ENCODE measurements around the gene TRAF5. TPM values are rescaled to one million over a fixed set of nuclear protein-coding genes. Genes with fewer than 3 reads are reported as not detected.
"Not testable (repeated sequence)": the region's sequence is repeated elsewhere in the genome, so short reads cannot be mapped to it uniquely, and the experiment has no call there.

TRAF5 gene
- total RNA-seq, 1 experiment from 2014 or later: 3.2 TPM

DNA sequence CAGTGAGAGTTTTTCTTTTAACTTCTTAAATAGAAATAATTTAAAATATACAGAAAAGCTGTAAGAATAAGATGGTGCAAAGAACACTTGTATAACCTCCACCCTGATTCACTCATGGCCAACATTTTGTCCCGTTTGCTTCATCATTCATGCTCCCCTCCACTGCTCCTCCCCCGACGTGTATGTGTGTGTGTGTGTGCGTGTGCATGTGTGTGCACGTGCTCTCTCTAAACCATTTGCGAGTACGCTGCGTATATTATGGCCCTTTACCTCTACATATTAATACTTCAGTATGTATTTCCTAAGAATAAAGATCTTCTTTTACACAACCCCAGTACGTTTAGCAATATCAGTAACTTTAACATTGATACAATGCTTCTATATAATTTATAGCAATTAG is 43.0 kb downstream of the TRAF5 start:
- in situ Hi-C loops (cut with HindIII; ENCODE audit: low pct_unique_long_range_greater_than_20kb, low sequenced_read_pairs): no loop called here
- DNase-seq (ENCODE audit: low read depth): no peak

DNA sequence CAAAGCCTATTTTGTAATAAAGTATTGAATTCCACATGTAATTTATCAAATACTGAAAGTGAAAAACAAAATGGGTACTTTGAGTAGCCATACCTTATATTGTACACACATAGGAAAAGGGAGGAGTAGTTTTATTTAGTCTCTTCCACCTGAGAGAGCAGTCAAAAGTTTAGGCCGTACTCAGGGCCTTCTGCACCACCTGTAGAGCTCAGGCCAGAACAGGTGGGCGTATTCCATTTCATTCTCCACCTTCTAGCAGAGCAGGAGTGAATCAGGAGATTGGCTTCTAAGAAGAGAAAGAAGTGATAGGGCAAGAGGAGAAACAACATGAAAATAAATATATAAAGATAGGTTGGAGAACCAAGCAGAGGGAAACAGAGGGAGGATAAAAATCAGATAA is 44.0 kb downstream of the TRAF5 start:
- in situ Hi-C loops (cut with HindIII; ENCODE audit: low pct_unique_long_range_greater_than_20kb, low sequenced_read_pairs): no loop called here
- DNase-seq (ENCODE audit: low read depth): no peak

DNA sequence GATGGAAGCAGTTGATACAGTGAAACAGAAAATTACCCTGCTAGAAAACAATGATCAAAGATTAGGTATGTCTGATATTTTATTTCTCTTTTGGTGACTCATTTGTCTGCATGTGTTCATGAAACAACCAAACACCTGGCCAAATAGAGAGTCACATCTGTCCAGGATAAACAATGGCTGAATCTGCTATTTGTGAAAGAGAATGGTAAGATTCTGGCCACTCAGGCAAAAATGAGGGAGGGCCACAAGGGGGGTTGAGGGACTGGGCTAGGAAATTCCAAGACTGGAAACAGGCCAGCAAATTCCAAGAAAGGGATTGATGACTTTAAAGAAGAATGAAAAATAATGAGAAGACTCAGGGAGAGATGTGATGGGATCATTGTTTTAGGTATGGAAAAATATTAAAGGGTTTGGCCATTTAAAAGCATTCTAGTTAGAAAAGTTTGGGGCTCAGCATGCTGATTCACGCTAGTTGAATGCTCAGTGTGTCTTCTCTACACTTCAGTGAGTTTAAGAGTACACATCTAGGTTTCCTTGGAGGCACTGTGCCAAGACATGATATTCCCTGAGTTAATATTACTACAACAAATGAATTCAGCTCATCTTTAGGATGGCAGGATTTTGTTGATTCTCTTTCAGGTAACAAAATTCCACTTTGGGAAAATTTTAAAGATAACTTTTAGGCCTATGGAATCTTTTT is 44.9 kb downstream of the TRAF5 start:
- peak; percentile 93 for DNase-seq (ENCODE audit: low read depth)
- in situ Hi-C loops (cut with HindIII; ENCODE audit: low pct_unique_long_range_greater_than_20kb, low sequenced_read_pairs): no loop called here

DNA sequence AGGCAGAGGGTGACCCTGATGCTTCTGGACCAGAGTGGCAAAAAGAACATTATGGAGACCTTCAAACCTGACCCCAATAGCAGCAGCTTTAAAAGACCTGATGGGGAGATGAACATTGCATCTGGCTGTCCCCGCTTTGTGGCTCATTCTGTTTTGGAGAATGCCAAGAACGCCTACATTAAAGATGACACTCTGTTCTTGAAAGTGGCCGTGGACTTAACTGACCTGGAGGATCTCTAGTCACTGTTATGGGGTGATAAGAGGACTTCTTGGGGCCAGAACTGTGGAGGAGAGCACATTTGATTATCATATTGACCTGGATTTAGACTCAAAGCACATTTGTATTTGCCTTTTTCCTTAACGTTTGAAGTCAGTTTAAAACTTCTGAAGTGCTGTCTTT is 45.8 kb downstream of the TRAF5 start:
- in situ Hi-C loops (cut with HindIII; ENCODE audit: low pct_unique_long_range_greater_than_20kb, low sequenced_read_pairs): no loop called here

DNA sequence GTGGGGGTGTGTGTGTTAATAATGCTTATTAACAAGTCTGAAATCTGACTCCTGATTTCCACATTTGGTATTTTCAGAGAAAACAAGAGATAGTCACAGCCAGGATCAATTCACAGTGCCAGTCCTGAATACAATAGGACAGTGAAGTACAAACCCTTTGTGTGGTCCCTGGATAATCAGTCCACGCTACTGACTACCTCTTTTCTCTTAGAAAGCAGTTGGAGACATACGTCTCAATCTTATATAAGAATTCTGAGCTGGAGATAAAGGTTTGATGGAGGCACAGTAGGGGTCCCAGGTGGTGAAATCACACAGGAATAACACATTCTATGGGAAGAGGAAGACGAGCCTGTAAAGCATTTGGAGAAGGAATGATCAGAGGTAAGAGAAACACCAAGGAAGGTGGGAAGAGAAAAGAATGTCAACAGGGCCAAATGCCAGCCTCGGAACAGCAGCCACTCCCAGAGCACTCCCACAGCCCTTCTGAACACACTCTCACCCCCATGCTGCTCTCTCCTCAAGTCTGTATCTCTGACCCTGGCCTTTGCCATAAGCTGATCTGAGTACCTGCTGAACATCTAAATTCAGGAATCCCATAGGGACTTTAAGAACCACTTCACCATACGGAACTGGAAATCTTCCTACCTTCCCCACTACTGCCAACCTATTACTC is 48.6 kb downstream of the TRAF5 start:
- DNase-seq (ENCODE audit: low read depth): no peak
- in situ Hi-C loops (cut with HindIII; ENCODE audit: low pct_unique_long_range_greater_than_20kb, low sequenced_read_pairs): no loop called here

More for the DNA sequence above, 45.8 kb downstream of the TRAF5 start:
- no peak for DNase-seq (ENCODE audit: low read depth)

DNA sequence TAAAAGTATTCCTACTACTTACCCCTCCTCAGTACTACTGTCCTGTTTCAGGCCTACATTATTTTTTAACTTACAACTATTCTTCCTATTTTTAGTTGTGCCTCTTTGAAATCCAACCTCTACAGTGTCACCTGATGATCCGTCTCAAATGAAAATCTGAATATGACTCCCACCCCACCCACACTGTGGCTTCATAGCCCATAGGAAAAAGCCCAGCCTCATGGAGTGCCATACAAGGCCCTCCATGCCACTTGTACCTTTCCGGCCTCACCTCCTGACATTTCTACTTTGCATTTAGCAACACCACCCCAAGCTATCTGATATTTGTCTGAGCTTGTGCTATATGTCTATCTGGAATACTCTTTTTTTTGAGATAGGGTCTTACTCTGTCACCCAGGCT is 49.3 kb downstream of the TRAF5 start:
- no peak for DNase-seq (ENCODE audit: low read depth)
- in situ Hi-C loops (cut with HindIII; ENCODE audit: low pct_unique_long_range_greater_than_20kb, low sequenced_read_pairs): no loop called here

DNA sequence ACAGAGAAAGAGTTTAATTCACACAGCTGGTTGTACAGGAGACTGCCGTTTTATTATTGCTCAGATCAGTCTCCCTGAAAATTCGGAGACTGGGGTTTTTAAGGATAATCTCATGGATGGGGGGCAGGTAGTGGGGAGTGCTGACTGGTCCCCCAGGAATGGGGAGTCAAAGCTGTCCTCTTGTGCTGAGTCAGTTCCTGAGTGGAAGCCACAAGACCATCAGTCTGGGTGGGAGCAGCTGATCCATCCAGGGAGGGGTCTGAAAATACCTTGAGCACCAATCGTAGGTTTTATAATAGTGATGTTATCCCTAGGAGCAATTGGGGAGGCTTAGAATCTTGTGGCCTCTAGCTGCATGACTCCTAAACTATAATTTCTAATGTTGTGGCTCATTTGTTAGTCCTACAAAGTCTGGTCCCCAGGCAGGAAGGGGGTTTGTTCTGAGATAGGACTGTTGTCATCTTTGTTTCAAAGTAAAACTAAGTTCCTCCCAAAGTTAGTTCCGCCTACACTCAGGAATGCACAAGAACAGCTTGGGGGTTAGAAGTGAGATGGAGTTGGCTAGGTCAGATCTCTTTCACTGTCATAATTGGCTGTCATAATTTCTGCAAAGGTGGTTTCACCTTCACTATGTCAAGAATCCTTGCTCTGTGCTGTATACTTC is 50.3 kb downstream of the TRAF5 start:
- in situ Hi-C loops (cut with HindIII; ENCODE audit: low pct_unique_long_range_greater_than_20kb, low sequenced_read_pairs): no loop called here
- no peak for DNase-seq (ENCODE audit: low read depth)

DNA sequence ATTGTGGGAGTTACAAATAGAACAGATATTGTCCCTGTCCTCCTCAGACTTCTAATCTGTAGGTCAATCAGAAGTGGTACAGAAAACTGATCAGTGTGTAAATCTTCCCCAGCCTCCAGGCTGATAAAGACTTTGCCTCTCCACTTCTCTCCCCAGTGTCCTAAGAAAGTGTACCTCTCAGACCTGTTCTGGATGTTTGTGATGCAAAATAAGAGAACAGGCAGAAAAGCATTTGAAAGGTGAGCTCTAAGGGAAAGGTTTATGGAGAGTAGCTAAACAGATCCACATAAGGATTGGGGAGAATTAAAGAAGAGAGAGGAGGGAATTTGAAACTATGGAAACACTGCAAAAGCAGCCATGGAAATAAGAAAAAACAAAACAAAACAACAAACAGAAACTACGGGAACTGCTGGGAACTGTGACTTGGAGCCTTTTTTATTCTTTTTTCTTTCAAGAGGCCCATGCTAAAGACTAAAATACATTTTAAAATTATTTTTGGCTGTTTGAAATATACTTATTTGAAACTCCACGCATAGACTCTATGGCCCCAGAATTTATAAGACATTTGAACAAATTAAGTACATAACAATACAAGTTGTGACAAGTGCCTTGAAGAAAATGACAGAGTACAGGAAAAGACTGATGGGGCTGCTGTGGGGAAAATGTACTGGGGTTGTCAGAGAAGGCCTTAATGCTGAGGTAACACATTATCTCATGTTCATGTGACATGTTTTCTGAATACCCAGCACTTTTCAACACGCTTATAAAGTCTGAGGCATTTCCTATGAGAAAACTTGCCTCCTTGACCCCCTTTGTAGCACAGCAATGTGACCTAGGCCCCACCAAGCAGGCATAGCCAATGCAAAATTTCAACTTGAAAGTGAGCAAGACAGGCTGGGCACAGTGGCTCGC is 51.2 kb downstream of the TRAF5 start:
- no peak for DNase-seq (ENCODE audit: low read depth)

DNA sequence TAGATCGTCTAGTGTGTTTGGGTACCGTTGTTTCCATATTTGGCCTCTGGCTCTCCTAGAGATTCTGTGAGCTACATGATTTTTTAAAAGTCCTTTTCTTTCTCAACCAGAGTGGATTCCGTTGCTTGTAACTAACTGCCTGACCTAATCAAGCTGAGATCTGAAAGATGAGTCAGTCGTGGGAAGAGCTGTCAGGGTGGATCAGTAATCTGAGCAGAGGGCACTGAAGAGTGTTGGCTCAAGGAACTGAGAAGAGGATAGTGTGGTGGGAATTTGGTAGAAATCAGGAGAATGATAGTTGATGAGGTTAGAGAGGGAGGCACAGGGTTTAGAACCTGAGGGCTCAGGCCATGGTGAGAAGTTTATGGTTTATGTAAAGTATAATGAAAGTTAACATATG is 52.2 kb downstream of the TRAF5 start:
- DNase-seq (ENCODE audit: low read depth): peak; percentile 42
- in situ Hi-C loops (cut with HindIII; ENCODE audit: low pct_unique_long_range_greater_than_20kb, low sequenced_read_pairs): no loop called here

More for the DNA sequence above, 51.2 kb downstream of the TRAF5 start:
- in situ Hi-C loops (cut with HindIII; ENCODE audit: low pct_unique_long_range_greater_than_20kb, low sequenced_read_pairs): no loop called here

DNA sequence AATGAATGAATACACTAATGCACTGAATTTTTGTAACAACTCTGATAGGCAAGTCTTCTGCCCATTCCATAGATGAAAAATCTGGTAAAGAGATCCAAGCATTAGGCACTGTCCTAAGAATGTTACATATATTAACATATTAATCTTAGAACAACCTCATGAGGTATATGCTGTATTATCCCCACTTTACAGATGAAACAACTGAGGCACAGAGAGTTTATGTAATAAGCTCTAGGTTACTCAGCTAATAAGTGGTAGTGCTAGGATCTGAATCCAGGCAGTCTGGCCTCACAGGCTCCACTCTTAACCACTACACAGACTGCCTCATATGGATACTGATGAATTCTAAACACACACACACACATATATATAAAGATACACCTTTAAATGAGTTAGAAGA is 52.8 kb downstream of the TRAF5 start:
- in situ Hi-C loops (cut with HindIII; ENCODE audit: low pct_unique_long_range_greater_than_20kb, low sequenced_read_pairs): no loop called here
- no peak for DNase-seq (ENCODE audit: low read depth)

DNA sequence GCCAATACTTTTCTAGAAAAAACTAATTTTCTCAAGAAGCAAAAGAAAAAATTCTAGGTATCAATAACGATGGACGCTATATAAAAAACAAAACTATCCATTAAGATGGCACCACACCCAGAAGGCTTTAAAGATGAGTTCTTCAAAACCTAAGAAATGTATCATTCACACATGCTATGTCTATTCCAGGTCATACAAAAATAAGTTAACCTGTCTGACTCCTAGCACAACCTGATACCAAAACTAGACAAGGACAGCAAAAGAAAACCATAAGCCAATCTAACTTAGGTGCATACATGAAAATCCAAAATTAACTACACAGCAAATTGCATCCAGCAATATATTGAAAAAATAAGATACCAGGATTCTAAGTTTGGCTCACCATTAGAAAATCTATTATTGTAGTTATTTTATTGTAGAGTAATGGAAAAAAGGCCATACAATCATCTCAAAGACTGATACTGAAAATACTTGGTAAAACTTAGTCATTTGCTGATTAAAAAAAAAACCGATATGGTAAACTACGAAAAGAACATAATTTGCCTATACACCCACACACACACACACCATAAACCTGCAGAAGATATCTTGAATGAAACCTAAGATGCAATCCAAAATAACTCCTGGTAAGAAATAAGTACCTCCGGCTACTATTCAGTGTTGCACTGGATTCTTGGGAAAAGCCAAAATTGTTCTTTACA is 55.0 kb downstream of the TRAF5 start:
- no peak for DNase-seq (ENCODE audit: low read depth)
- in situ Hi-C loops (cut with HindIII; ENCODE audit: low pct_unique_long_range_greater_than_20kb, low sequenced_read_pairs): no loop called here

DNA sequence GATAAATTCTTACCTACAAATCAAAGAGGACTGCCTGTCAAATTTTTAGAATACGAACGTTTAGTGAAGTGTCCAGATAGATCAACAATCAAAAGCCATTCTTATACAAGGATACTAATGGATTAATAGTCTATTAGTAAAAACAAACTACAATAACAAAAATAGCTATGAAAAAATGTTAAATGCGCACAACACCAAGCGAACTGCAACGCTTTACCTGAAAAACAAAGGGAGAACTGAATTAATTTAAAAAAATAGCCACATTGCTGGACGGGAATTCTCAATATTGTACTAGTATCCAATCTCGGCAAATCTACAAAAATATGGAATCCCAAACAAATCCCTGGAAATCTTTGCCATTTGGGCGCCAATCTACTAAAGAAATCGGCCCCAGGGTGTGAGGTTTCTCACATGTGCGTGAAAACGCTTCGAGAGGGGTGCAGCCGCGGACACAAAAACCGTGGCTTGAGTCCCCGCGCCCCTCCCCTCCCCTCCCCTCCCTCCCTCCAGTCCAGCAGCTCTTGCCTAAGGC is 55.6 kb downstream of the TRAF5 start:
- no peak for DNase-seq (ENCODE audit: low read depth)
- in situ Hi-C loops (cut with HindIII; ENCODE audit: low pct_unique_long_range_greater_than_20kb, low sequenced_read_pairs): no loop called here

DNA sequence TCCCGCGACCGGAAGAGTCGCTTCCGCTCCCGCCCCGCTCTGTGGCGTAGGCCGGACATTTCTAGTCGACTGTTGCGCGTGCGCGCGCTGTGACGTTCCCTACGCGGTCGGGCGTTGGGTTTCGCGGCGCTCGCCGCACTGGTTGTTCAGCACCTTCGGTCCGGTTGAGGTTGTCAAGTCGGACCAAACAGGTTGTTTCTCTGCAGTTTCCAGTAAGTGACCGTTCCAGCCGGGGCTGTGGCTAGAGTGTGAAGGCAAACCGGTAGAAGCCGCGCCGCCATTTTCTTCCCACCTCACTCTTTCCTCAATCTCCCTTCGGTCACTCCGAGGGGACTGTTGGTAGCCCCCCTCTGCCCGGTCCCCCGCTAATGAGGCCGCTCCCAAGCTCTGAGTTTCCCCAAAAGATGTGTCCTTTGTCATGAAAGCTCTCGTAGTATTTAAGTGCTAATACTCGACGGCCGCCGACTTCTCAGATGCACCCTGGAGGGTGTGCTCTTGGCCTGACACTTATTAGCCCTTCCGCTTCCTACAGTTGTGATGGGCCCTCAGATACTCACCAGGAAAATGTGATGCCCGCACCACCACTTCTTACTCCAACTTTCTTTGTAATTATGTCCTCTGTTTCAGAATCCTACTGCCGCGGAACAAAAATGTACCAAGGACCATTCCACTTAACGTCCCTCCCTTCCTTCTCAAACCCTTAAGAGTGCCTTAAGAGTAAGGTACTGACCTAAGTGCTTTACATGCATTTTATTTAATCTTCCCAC is 56.3 kb downstream of the TRAF5 start:
- in situ Hi-C loops (cut with HindIII; ENCODE audit: low pct_unique_long_range_greater_than_20kb, low sequenced_read_pairs): no loop called here
- DNase-seq (ENCODE audit: low read depth): peak; percentile 83

DNA sequence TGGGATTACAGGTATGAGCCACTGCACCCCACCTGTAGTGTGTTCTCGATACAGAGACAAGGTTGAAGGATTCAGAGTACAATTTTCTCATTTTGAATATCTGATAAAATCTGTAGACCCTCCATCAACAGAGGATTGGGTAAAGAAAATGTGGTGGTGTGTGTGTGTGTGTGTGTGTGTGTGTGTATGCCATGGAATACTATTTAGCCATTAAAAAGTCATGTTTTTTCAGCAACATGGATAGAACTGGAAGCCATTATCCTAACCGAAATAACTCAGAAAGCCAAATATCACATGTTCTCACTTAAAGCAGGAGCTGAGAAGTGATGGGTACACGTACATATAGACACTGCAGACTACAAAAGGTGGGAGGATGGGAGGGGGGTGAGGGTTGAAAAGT is 57.9 kb downstream of the TRAF5 start:
- in situ Hi-C loops (cut with HindIII; ENCODE audit: low pct_unique_long_range_greater_than_20kb, low sequenced_read_pairs): no loop called here
- no peak for DNase-seq (ENCODE audit: low read depth)

DNA sequence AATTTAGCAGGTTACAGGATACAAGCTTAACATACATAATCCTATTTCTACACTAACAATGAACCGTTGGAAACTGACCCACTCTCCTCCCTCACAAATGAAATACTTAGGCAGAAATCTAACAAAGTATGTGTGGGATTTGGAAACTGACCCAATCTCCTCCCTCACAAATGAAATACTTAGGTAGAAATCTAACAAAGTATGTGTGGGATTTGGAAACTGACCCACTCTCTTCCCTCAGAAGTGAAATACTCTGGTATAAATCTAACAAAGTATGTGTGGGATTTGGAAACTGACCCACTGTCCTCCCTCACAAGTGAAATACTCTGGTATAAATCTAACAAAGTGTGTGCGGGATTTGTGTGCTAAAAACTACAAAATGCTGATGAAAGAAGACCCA is 60.3 kb downstream of the TRAF5 start:
- in situ Hi-C loops (cut with HindIII; ENCODE audit: low pct_unique_long_range_greater_than_20kb, low sequenced_read_pairs): no loop called here
- DNase-seq (ENCODE audit: low read depth): no peak

DNA sequence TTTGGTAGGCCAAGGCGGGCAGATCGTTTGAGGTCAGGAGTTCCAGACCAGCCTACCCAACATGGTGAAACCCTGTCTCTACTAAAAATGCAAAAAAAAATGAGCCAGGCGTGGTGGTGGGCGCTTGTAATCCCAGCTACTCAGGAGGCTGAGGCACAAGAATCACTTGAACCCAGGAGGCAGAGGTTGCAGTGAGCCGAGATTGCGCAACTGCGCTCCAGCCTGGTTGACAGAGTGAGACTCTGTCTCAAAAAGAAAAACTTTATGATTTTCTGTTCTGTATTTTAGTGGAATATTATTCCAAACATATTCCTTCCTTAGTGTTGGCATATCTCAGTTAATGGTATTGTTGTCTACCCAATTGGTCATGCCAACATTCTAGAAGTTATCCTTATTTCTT is 64.2 kb downstream of the TRAF5 start:
- in situ Hi-C loops (cut with HindIII; ENCODE audit: low pct_unique_long_range_greater_than_20kb, low sequenced_read_pairs); DNase-seq (ENCODE audit: low read depth): not testable (repeated sequence)

DNA sequence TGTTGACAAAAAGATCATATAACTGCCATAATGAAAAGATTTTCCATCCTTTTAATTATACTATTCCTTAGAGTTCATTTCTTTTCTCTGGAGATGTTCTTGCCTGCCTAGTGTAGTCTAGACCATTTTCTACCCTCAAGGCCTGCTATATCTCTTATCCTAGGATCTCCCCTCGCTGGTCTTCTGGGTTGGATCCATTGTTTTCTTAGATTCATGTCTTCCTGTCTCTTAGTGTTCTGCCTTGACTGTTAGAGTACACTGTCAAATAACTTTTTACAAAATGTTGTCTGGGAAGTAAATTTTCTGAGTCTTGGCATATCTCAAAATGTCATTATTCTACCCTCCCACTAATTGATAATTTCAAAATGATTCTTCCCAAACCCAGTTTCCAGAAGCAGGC is 66.6 kb downstream of the TRAF5 start:
- in situ Hi-C loops (cut with HindIII; ENCODE audit: low pct_unique_long_range_greater_than_20kb, low sequenced_read_pairs): no loop called here
- no peak for DNase-seq (ENCODE audit: low read depth)
